GM19035 (cell line): ENCODE measurements around the gene MAP7D3.
"Not testable (repeated sequence)": the region's sequence is repeated elsewhere in the genome, so short reads cannot be mapped to it uniquely, and the experiment has no call there.

ENCODE experiments used
- ATAC-seq: cut with Tn5 transposase; IDR thresholded peaks from one replicate; pipeline ENCODE4 v1.9.1; 2021; ENCODE audit not compliant: unreplicated experiment

MAP7D3 gene

GRCh38 chrX:136250191-136251040 lies 784 bp downstream of the MAP7D3 start:
- ATAC-seq, result peak; percentile 45

GRCh38 chrX:136246201-136246600 lies 5.0 kb downstream of the MAP7D3 start:
- ATAC-seq, result no peak

- ATAC-seq, result not testable (repeated sequence)
Observed at GRCh38 chrX:136237849-136238248, 13.4 kb downstream of the MAP7D3 start.

- no peak for ATAC-seq
Observed at GRCh38 chrX:136237074-136237473, 14.1 kb downstream of the MAP7D3 start.

- no peak for ATAC-seq
Observed at GRCh38 chrX:136228839-136229207, 22.4 kb downstream of the MAP7D3 start.

- ATAC-seq, result no peak
Observed at GRCh38 chrX:136227948-136228838, 23.0 kb downstream of the MAP7D3 start.

- no peak for ATAC-seq
Observed at GRCh38 chrX:136227074-136227473, 24.1 kb downstream of the MAP7D3 start.

GRCh38 chrX:136221851-136222513 lies 29.2 kb downstream of the MAP7D3 start:
- no peak for ATAC-seq

GRCh38 chrX:136220951-136221350 lies 30.2 kb downstream of the MAP7D3 start:
- ATAC-seq, result no peak

GRCh38 chrX:136220540-136220939 lies 30.7 kb downstream of the MAP7D3 start:
- ATAC-seq, result no peak

GRCh38 chrX:136219893-136220292 lies 31.3 kb downstream of the MAP7D3 start:
- ATAC-seq, result no peak

GRCh38 chrX:136215559-136215958 lies 35.6 kb downstream of the MAP7D3 start:
- no peak for ATAC-seq

- ATAC-seq, result no peak
Observed at GRCh38 chrX:136214551-136214950, 36.6 kb downstream of the MAP7D3 start.

- ATAC-seq, result no peak
Observed at GRCh38 chrX:136212557-136213111, 38.6 kb downstream of the MAP7D3 start.

- no peak for ATAC-seq
Observed at GRCh38 chrX:136211766-136212556, 39.2 kb downstream of the MAP7D3 start.

GRCh38 chrX:136210806-136211205 lies 40.4 kb downstream of the MAP7D3 start:
- no peak for ATAC-seq

GRCh38 chrX:136210243-136210642 lies 41.0 kb downstream of the MAP7D3 start:
- ATAC-seq, result no peak

GRCh38 chrX:136209751-136210150 lies 41.4 kb downstream of the MAP7D3 start:
- ATAC-seq, result no peak

GRCh38 chrX:136209016-136209738 lies 42.0 kb downstream of the MAP7D3 start:
- ATAC-seq, result no peak

GRCh38 chrX:136207546-136207945 lies 43.7 kb downstream of the MAP7D3 start:
- no peak for ATAC-seq
